ENCODE data around the gene SPC24.

SPC24 gene, protein sequence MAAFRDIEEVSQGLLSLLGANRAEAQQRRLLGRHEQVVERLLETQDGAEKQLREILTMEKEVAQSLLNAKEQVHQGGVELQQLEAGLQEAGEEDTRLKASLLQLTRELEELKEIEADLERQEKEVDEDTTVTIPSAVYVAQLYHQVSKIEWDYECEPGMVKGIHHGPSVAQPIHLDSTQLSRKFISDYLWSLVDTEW

DNA sequence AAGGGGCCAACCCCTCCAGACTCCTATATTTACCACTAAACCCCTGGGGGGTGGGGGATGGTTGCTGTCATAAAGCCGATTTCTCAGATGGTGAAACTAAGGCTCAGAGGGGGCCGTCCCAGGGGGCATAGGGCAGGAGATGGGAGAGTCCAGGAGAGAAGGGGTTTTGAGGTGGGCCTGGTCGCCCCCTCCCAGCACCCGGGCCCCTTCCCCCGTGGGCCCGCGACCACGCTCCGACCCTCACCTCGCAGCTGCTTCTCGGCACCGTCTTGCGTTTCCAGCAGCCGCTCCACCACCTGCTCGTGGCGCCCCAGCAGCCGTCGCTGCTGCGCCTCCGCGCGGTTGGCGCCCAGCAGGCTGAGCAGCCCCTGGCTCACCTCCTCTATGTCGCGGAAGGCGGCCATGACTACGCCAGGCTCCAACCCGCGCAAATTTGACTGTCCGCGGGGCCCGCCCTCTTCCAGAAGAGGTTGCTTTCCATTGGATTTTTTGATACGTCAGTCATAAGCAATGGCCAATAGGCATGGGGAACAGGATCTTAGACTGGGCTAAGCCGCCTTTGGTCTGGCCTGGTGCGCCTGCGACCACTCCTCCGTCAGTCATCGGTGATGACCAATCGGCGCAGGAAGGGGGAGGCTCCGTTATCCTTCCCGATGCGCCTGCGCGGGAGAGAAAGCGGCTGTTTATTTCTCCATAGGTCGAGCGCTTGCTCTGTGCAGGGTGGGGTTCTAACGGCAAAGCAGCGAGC is at the start of gene SPC24:
Gene SPC24 (minus strand): TSS at position 410 of the 748 bp plus-strand sequence. CDS start 6 bp downstream, at position 404.
- peak; percentile 95 for DNase-seq

DNA sequence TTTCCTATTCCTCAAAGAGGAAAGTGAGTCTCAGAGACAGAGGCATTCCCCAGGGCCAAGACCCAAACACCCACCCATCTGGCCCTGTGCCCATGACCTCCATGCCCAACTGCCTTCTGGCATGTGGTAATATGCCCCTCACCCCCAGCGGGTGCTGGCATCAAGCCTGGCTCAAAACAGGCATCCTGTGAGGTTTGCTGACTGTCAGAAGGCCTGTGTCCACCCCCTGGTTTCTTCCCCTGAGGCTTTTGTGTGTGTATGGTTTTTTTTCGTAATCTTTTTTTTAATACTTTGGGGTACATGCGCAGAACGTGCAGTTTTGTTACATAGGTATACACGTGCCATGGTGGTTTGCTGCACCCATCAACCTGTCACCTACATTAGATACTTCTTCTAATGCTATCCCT is 49.4 kb upstream of the SPC24 start:
- DNase-seq: no peak

GRCh38 chr19:11204076-11204602 is 48.6 kb upstream of the SPC24 start:
- DNase-seq: no peak

DNA sequence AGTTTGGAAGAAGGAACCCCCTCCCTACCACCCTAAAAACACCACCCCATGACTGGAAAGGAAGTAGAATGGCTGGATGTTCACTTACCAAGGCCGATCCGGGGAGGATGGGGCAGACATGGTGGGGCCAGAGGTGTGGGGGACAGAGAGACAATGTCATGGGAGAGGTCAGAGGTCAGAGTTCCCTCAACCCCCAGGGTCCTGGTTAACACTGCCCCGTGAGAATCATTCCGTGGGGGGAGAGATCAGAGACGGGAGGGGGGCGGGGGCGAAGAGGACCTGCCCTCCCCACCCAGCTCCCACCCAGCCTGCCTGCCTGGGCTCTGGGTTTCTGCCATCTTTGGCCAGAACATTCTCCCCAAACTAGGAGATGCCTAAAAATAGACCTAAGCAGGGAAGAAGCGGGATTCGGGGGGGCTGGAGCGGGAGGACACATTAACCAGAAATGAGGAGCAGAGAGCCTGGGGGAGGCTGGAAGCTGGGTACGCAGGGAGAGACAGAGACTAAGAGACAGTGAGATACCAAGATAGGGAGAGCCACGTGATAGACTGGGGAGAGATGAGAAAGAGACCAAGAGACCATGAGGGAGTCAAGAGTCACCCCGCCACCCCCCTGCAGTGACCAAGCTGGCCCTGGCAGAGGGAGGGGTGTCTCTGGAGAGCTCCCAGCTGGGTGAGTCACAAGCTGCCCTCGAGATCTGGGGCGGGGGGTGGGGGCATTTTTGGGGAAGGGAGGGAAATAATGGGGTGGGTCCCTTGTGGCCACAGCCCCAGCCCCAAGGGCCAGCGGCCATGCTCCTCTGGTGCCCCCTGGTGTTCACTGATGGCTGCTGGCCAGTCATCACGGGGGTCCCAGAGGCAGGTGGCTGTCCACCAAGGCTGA is 47.9 kb upstream of the SPC24 start:
- DNase-seq: no peak

DNA sequence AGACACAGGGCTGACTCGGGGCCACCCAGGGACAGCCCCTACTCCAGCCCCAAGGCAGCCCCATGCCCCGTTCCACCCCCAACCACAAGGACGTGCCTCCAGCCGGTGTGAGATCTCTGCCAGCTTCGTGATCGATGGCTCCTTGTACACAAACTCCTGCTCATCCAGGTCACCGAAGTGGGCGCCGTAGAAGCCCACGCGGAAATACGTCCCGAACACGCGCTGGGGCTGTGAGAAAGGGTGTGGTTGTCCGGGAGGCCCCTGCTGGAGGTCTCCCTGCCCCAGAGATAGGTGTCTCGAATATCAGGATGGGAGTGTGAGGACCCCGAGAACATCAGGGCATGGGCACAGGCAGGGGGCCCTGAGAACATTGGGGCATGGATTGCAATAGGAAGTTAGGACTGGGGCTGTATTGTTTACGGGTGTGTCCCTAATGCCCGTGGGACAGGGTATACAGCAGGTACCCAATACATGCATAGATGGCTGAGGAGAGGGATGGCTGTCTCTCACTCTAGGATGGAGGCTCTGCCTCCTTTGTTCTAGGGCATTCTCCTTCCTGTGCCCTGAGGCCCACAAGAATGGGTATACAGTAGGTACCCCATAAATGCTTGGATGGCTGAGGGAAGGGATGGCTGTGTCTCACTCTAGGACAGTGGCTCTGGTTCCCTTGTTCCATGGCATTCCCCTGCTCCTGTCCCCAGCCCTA is 47.1 kb upstream of the SPC24 start:
- no peak for DNase-seq

GRCh38 chr19:11201791-11202190 is 46.2 kb upstream of the SPC24 start:
- no peak for DNase-seq

GRCh38 chr19:11200931-11201330 is 45.3 kb upstream of the SPC24 start:
- no peak for DNase-seq

DNA sequence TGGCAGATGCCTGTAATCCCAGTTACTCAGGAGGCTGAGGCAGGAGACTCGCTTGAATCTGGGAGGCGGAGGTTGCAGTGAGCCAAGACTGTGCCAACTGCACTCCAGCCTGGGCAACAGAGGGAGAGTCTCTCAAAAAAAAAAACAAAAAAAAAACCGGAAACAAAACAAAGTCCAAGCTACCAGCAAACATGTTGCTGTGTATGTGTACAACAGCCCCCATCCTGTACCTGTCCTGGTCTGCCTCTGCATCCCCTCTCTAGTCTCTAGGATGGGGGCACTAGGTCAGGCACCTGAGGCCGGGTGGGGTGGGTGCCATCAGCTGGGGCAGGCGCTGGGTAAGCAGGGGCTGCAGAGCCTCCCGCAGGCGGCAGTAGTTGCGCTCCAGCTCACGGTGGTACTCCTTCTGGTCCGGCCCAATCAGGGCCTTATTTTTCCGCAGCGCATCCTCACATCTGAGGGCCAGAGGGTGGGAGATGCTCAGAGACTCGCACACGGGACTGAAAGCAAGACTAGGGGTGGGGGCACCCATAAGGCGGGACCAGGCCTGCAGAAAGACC is 44.5 kb upstream of the SPC24 start:
- no peak for DNase-seq

DNA sequence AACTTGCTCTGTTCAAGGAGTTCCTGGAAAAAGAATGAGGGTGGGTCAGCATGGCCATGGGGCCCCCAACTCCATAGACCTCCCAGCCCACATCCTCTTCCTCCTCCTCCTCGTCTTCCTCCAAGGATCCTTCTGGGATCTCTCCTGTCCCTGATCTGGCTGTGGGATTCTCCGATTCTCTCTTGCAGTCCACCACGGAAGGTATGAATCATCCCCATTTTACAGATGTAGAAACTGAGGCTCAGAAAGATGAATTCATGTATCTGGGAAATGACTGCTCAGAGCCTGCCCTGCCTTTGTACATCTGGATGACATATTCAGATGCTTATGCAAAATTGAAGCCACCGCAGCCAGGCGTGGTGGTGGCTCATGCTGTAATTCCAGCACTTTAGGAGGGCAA is 43.9 kb upstream of the SPC24 start:
- DNase-seq: no peak

DNA sequence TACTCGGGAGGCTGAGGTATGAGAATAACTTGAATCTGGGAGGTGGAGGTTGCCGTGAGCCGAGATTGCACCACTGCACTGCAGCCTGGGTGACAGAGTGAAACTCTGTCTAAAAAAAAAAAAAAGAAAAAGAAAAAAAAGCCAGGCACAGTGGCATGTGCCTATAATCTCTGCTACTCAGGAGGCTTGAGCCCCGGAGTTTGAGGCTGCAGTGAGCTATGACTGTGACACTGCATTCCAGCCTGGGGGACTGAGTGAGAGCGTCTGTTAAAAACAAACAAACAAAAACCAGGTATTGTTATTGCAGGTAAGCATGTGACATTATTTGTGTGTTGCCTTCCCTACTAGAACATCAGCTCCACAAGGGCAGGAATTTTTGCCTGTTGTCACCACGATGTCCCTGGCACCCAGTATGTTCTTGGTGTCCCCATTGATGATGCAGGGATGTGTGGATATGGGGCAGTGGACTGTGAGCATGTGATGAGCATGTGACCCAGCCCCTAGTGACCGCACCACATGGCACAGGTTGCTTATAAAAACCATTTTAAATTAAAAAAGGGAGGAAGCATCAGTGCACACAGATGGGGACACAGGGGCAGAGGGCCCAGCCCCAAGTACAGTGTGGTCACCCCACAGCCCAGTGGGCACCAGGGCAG is 43.3 kb upstream of the SPC24 start:
- DNase-seq: no peak

- DNase-seq: no peak
Observed at GRCh38 chr19:11198175-11198534, 42.6 kb upstream of the SPC24 start.

DNA sequence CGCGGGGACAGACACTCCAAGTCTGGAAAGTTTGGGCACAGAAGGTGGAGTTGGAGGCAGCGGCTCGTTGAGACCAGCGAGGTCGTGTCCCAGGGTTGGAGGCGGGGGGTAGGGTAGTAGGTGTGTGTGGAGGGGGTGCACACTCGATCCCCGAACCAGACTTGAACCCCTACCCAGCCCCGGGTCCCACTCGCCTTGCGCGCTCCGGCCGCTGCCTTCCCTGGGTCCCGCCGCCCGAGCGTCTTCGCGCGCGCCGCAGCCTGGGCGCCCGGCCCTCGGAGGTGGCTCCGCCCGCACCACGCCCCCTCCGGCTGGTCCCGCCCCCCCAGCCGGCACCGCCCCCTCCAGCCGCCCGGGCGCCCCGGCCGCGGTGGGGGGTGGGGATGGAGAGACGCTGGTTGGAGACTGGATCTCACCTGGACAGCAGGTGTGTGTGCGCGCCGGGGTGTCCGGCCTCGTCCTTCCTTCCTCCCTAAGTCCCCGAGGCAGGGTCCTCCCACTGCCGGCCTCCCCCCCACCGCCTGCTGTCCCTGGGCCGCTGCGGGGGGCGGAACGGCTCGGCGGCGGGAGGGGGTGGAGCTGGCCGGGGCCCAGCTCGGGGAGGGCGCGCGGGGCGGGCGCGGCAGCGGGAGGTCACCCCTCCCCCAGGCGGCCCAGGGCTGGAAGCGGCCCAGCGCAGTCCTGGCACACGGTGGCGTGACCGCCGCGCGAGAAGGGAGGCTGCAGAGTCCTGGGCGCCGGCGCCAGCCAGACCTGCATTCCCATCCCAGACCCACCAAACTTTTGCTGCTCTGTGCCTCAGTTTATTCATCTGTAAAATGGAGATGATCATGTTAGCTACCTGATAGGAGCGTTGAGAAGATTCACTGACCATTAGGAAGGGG is 42.0 kb upstream of the SPC24 start, which contains the start of gene KANK2:
Gene KANK2 (minus strand): TSS at position 255 of the 884 bp plus-strand sequence. CDS start 3,034 bp downstream, outside the sequence.
- DNase-seq: peak; percentile 84

DNA sequence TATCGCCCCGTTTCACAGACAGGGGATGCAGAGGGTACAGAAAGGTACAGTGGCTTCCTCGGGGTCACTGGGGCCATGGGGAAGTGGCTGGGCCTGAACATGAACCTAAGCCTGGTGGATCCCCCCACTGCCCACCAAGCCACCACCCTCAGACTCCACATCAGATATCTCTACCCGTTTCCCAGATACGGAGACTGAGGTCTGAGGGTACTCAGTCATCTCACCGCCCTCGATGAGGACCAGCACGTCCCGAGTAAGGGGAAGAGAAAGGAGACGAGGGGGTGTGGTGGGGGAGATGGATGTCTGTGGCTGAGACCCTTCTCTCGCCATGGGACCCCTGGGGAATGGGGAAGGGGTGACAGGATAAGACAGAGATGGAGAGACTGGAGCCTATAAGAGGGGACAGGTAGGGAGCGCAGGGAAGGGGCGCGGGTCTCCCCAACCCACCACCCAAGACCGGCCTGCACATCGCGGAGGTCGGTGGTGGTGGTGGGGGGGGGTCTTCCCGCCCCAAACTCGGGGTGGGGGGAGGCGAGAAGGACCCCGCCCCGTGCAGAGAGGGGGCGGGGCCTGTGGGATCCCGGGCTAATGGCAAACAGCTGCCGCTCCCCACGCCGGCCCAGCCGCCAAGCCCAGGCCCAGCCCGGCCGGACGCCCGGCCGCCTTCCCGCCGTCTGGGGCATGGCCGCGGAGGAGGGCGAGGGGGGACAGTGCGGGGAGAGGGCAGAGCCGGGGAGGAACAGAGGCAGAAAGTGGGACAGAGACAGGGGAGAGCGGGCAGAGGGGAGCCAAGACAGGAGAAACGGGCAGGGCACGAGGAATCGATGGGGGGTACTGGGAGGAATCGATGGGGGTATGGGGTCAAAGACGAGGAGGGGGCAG is 41.1 kb upstream of the SPC24 start:
- no peak for DNase-seq

DNA sequence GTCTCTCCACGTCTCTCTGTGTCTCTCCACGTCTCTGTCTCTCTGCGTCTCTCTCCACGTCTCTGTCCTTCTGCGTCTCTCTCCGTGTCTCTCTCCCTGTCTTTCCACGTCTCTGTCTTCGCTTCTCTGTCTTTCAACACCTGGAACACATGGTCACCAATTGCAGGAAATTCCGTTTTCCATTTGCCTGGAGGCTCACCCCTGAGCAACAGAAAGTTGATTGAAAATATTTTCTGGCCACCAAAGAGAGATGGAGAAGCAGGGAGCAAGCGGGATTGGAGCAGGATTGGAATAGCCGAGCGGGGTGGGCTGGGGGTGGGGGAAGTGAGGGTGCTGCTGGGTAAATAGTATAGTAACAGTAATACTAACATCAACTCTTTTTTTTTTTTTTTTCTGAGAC is 40.1 kb upstream of the SPC24 start:
- no peak for DNase-seq

GRCh38 chr19:11194656-11195558 is 39.3 kb upstream of the SPC24 start:
- no peak for DNase-seq

- DNase-seq: no peak
Observed at GRCh38 chr19:11194173-11194572, 38.6 kb upstream of the SPC24 start.

DNA sequence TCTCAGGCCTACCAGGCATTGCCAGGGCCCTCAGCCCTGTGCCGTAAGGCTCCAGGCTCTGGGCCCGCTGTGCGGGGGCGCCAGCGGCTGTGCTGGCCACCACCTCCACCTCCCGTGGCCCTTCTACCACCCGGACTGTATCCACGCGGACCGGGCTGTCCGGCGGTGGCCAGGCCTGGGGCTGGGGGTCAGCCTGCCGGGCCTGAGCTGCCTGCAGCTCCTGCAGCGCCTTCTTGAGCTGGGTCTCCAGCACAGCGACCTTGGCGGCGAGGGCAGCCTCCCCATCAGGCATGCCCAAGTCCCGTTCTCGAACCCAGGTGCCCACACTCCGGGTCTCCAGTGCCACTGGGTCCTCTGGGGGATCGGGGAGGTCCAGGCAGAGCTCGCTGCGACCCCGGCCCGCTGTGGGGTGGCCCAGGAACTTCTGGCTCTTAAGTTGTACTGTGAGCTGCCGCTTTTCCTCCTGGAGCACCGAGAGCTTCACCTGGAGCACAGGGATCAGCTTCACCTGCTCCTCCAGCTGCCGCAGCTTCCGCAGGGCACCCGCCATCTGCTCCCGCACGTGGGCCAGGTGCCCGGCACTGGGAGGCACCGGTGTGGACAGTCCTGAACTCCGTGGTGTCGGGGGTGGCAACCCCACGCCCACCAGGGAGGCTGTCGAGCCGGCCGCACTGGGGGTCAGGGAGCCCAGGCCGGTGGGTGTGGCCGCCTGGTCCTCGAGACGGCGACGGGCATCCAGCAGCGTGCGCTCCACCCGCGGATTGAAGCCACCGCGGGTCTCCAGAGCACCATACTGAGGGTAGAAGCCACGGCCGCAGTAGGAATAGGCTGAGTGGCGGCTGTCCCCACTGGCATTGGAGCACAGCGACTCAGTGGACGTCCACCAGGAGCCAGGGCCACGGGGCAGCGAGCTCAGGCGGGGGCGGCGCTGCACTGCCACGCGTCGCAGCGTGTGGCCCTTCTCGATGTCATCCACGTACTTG is 37.7 kb upstream of the SPC24 start:
- DNase-seq: no peak
